Fibroblast of skin of abdomen (primary cell): ENCODE results near the gene GUCA1C.

Experiments used
- DNase-seq: peaks from one replicate; pipeline ENCODE4 v3.0.0-alpha.2; 2013

GUCA1C gene

GRCh38 chr3:108907194-108907593 is 46.5 kb downstream of the GUCA1C start:
- DNase-seq: peak; percentile 32

GRCh38 chr3:108899530-108899929 is 54.1 kb downstream of the GUCA1C start:
- DNase-seq: no peak

DNA sequence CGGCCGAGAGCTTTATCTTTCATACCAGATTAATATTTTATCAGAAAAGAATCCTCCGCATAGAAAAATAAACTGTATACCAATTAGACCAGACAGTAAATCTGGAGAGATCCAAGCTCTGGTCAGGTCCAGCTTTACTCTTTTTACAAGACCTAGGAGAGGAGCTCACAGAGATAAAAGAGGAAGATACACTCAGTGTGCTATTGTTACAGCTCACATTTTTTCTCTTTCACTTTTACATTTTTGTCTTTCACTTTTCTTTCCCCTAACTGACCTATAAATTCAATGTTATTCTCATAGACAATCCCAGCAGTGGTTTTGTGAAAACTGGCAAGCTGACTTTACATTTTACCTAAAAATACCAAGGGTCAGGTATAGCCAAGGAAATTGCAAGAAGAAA is 55.8 kb downstream of the GUCA1C start:
- no peak for DNase-seq

DNA sequence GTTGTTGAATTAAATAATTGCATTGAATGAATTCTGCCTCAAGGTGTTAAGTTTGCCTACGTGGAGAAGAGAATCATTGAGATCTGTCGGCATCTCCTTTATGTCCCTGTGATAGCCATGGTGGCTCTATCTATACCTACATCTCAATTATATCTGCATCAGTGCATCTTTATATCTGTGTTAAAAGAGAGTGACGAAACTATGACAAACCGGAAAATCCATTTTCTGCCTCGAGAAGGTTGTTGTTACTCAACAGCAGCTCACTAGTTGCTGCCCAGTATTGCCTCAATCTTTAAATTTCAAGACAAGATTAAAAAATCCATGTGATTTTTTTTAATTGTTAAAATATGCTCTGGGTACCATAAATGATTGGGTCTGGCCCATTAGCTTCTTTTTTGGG is 58.7 kb downstream of the GUCA1C start:
- no peak for DNase-seq

DNA sequence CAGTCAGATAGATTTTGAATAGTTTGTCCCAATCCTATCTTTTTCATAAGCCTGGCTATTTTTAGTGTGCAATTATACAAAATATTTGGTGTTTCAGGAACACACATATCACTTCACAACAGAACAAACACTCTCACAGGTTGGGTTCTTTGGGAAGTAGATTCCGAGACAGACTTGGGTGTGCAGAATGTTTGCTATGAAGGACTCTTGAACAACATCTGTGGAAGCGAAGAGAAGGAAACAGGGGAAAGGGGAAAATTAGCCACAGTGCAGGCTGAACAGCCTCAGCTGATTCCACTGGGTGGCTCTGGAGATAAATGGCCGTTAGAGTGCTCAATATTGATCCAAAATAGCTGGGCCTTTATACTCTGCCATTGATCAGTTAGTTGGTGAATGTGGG is 61.8 kb downstream of the GUCA1C start:
- DNase-seq: no peak

GRCh38 chr3:108887777-108888176 is 65.9 kb downstream of the GUCA1C start:
- no peak for DNase-seq

DNA sequence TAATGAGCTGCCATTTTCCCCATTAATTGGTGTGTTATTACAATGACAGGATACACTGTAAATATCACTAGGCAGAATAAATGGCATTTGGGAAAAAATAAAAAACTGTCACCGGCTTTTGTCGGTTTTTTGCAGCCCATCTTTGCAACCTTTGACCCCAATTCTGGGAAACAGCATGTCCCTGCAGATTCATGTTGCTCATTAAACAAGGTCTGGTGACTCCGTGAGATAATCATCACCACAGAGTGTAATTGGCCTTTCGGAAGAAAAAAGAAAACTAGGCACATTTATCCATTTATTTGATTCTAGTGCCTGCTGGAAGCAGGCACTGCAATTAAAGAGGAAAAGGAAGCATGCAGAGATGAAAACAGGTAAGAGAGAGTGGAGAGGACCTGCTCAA is 66.6 kb downstream of the GUCA1C start:
- DNase-seq: no peak

DNA sequence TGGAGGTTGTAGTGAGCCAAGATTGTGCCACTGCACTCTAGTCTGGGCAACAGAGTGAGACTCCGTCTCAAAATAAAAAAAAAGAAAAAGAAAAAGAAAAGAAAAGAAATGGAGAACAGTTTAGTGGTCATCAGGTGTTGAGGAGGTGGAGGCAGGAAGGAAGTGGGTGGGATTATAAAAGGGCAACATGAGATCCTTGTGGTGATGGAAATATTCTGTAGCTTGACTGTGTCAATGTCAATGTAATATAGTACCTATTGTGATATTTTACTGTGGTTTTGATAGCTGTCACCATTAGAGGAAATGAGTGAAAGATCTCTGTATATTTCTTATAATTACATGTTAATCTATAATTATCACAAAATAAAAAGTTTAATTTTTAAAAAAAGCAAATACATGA is 70.3 kb downstream of the GUCA1C start:
- no peak for DNase-seq

GRCh38 chr3:108882762-108883161 is 70.9 kb downstream of the GUCA1C start:
- DNase-seq: no peak

GRCh38 chr3:108879915-108880314 is 73.8 kb downstream of the GUCA1C start:
- no peak for DNase-seq

- DNase-seq: no peak
These were observed 75.8 kb downstream of the GUCA1C start for GRCh38 chr3:108877901-108878300.

- DNase-seq: no peak
These were observed 89.9 kb downstream of the GUCA1C start for GRCh38 chr3:108863799-108864135.

DNA sequence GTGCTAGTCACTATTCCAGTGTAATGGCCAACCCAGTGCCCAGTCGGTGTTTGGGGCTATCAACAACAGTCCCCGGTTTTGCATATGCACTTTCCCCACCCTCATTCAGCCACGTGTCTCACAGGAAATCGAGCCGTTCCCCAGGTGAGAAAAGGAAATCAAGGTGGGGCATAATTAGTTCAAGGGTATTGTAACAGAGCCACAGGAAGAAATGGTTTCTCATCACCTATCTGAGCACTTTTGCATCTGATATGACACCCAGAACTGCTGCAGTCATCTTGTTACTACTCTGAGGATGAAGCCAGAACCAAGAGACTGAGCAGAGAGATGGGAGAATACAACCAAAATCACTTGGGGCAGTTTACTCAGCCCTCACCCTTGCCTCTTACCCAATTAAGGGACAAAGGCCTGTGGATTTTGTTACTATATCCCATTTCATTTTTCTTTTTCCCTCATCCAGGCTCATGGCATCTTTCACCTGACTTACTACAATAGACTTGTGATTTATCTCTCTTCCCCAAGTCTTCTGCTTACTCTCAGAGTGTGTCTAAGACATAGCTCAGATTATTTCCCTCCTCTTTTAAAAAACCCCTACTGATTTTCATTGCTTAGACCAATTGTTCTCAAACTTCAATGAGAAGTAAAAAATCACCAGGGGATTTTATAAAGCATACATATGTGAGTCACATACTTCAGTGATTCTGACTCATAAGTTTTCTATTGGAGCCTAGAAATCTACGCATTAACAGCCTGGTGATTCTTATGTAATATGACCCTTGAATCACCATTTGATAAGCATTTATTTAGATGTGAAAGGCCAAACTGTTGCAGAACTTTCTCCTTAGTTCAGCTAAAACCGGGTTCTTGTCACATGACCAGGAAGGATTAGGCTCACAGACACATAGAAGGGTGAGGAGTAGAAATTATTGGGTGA is 90.5 kb downstream of the GUCA1C start:
- peak; percentile 58 for DNase-seq

- no peak for DNase-seq
These were observed 92.3 kb downstream of the GUCA1C start for GRCh38 chr3:108861401-108861800.
